HG02981 (cell line): ENCODE data around the gene MYOZ3.

ENCODE experiments used
- ATAC-seq: cut with Tn5 transposase; IDR thresholded peaks from one replicate; pipeline ENCODE4 v1.9.1; 2021; ENCODE audit warnings: mild to moderate bottlenecking, moderate library complexity; ENCODE audit not compliant: unreplicated experiment

MYOZ3 gene

DNA sequence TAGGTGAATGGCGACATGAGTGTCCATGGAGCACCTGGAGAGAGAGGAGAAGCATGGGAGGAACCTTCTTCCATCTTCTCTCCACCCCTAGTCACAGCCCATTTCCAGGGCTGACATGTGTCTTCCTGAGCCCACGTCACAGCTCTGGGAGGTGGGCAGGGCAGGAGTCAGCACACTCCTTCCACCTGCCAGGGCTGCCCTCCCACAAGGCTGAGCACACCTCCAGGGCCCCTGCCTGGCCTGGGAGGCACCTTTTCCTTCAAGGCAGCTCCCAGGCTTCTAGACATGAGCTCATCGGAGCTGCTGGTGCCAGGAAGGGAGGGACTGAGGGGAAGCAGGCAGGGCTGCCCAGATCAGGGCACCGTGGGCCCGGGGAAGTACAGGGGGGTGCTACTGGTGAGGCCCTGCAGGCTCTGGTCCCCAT, 34.2 kb upstream of the MYOZ3 start:
- ATAC-seq = no peak

GRCh38 chr5:150627731-150628545, 33.1 kb upstream of the MYOZ3 start:
- ATAC-seq = no peak

DNA sequence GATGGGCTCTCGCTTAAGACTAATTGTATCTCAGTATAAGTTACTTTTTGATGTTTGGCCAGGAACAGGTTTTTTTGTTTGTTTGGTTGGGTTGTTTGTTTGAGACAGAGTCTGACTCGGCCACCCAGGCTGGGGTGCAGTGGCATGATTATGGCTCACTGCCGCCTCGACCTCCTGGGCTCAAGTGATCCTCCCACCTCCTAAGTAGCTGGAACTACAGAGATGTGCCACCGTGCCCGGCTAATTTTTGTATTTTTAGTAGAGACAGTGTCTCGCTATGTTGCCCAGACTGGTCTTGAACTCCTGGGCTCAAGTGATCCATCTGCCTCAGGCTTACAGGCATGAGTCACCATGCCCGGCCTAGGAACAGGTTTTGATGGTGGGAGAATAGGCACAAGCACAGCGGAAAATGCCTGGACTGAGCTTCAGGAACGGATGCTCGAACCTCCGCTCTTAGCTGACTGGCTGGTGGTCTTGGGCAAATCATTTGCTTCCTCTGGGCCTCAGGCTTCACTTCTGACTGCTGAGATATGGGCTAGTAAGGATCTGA, 32.0 kb upstream of the MYOZ3 start:
- no peak for ATAC-seq

DNA sequence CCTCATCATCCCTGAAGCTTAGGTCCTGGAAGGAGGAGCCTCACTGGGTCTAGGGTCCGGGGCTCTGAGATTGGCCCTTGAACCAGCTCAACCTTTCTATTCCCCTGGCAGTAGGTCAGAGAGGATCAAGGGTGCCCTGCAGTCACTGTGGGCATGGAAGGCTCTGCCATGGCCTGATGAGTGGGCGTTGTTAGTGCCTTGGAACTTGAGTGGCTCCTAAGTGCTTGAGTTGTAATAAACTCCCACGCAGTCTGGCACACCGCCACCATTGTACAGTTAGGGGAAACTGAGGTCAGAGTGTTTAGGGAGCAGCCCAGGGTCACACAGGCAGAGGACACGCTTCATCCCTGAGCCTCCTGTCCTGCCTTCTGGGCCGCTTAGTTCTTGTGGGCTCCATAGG, 31.0 kb upstream of the MYOZ3 start:
- no peak for ATAC-seq

GRCh38 chr5:150630461-150631325, 30.4 kb upstream of the MYOZ3 start:
- no peak for ATAC-seq

DNA sequence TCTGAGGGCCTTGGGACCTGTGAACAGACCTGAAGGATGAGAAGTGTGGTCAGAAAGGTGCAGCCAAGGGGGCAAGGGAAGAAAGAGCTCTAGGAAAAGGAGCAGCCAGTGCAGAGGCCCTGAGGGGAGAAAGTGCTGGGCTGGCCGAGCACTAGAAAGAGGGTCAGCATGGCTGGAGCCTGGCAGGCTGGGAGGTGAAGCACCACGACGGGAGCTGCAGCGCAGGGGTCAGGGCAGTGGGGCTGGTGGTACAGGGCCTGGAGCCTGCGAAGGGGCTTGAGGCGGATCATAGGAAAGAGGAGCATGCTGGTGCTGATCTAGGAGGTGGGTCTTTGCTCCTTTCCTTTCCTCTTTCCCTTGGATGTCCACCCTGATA, 29.7 kb upstream of the MYOZ3 start:
- no peak for ATAC-seq

GRCh38 chr5:150632305-150633160, 28.5 kb upstream of the MYOZ3 start:
- ATAC-seq = no peak

- no peak for ATAC-seq
Measured at GRCh38 chr5:150633429-150633828, 27.6 kb upstream of the MYOZ3 start.

DNA sequence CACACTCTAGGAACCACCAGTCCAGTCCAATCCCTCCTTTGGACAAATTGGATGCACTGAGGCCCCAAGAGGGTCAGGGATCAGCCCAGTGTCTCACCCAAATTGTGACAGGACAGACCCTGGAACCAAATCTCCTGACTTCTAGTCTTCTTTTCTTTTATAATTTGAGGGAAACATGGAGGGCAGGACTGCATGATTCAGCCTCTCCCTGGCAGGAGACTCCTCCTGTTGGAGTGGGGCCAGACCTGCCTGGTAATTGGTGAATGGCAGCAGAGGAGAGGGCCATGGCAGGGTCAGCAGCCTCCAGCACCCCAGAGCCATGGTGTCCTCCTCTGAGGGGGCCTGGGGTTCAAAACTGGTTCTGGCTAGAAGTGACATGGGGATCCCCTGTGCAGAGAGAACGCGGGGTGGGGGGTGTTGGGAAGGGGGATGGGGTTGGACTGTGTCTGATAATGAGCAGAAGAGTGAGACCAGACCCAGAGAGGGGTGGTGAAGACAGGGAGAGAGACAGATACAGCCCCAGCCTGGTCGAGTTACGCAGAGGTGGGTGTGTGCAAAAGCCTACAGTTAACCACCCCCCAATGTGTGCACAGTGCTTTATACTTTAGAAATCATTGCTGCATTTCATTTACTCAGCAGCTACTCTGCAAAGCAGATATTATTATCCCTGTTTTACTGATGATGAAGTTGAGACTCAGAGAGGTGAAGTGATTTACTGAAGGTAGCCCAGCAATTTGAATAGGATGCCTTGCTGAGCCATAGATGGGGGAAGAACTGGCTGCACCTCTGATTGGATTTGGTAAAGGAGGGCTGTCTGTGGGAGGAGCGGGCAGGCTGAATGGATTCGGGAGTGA, 24.4 kb upstream of the MYOZ3 start:
- no peak for ATAC-seq

GRCh38 chr5:150637245-150638052, 23.6 kb upstream of the MYOZ3 start:
- ATAC-seq = no peak

GRCh38 chr5:150638053-150638444, 23.0 kb upstream of the MYOZ3 start:
- no peak for ATAC-seq

- ATAC-seq = no peak
Measured at GRCh38 chr5:150638488-150639376, 22.3 kb upstream of the MYOZ3 start.

DNA sequence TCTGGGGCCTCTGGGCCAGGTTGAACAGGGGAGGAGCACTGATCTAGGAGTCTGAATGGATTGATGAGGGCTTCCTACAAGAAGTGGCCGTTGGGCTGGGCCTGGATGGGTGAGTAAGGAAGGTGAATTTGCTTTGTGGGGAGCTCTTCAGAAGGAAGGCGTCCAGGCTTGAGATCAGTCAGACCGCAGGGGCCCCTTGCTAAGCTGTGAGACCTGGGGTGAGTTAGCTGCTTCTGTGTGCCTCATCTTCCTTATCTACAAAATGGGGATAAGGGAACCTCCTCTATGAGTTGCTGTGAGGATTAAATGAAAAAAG, 21.7 kb upstream of the MYOZ3 start:
- ATAC-seq = no peak

DNA sequence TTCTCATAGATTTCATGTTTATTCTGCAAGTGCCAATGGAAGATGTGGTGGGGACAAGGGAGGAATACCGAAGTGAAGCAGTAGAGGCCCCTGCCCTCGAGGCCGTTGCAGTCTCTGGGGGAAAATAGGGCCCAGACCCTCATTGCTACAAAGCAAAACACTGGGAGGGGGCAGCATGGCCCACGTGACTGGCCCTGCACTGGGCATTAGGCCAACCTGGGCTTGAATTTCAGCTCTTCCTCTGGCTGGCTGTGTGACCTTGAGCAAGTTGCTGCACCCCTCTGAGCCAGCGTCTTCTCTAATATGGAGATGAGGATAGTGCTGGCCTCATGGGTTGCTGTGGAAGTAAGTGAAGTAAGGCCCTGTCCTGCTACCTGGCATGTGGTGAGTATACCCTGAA, 21.3 kb upstream of the MYOZ3 start:
- ATAC-seq = no peak

GRCh38 chr5:150640311-150641005, 20.6 kb upstream of the MYOZ3 start, which contains the start of gene SYNPO:
Gene SYNPO (plus strand): TSS chr5:150640660. CDS start chr5:150648276, 7,616 bp downstream.
- ATAC-seq = no peak

- no peak for ATAC-seq
Measured at GRCh38 chr5:150641006-150641570, 20.0 kb upstream of the MYOZ3 start.

GRCh38 chr5:150641824-150642566, 19.1 kb upstream of the MYOZ3 start:
- no peak for ATAC-seq
